Measurements from ENCODE around the gene DNAJB14.

DNA sequence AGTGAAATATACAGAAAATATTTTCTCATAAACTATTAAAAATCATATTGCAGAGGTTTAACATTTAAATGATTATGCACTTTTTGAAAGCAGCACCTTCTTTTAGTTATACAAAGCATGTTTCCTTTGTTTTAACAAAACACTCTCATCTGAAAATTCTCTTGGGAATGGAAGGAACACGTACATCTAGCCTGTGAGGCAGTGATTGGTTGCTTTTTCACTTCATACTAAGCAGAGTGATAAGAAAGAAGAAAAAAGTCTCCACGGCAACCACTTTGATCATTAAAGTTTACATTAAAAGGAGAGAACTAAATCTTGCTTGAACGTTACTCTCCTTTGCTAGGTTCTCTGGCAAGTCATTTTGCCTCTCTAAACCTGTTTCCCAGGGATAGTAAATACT is 45.3 kb upstream of the DNAJB14 start:
- TF ChIP-seq, protein P1, sequence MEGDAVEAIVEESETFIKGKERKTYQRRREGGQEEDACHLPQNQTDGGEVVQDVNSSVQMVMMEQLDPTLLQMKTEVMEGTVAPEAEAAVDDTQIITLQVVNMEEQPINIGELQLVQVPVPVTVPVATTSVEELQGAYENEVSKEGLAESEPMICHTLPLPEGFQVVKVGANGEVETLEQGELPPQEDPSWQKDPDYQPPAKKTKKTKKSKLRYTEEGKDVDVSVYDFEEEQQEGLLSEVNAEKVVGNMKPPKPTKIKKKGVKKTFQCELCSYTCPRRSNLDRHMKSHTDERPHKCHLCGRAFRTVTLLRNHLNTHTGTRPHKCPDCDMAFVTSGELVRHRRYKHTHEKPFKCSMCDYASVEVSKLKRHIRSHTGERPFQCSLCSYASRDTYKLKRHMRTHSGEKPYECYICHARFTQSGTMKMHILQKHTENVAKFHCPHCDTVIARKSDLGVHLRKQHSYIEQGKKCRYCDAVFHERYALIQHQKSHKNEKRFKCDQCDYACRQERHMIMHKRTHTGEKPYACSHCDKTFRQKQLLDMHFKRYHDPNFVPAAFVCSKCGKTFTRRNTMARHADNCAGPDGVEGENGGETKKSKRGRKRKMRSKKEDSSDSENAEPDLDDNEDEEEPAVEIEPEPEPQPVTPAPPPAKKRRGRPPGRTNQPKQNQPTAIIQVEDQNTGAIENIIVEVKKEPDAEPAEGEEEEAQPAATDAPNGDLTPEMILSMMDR (IDR thresholded peaks at IDR 0.05), result no peak
- TF ChIP-seq EP300 (IDR thresholded peaks at IDR 0.05) (no peak), POLR2A (IDR thresholded peaks at IDR 0.05; ENCODE audit: low read depth) (no peak)

Data from esophagus muscularis mucosa (tissue), 4 donors.